SJCRH30 (cell line): ENCODE data around the gene OR4D1. TPM values are rescaled to one million over a fixed set of nuclear protein-coding genes. Genes with fewer than 3 reads are reported as not detected.
A peak's percentile ranks its signal among the peaks of the same experiment; 100 is the strongest.
"Not testable (repeated sequence)": the region's sequence is repeated elsewhere in the genome, so short reads cannot be mapped to it uniquely, and the experiment has no call there.

Source experiments
- DNase-seq, 2 experiments: peaks; one replicate each; pipeline ENCODE4 v3.0.0-alpha.2; 2015 to 2020
- H3K27ac ChIP-seq: fragments of 250-450 bp; sonication (Bioruptor Pico); 2 replicates; pipeline ENCODE4 v1.5.1; 2020; ENCODE audit warnings: mild to moderate bottlenecking, moderate library complexity
- H3K27me3 ChIP-seq: fragments of 250-450 bp; sonication (Bioruptor Pico); 2 replicates; pipeline ENCODE4 v1.5.1; 2020; ENCODE audit warnings: mild to moderate bottlenecking, moderate library complexity
- H3K36me3 ChIP-seq: fragments of 250-450 bp; sonication (Bioruptor Pico); 2 replicates; pipeline ENCODE4 v1.5.1; 2020; ENCODE audit warnings: mild to moderate bottlenecking, moderate library complexity
- H3K4me1 ChIP-seq: fragments of 250-450 bp; sonication (Bioruptor Pico); 2 replicates; pipeline ENCODE4 v1.5.1; 2020; ENCODE audit warnings: mild to moderate bottlenecking, moderate library complexity
- H3K4me3 ChIP-seq: fragments of 250-450 bp; sonication (Bioruptor Pico); 2 replicates; pipeline ENCODE4 v1.5.1; 2020; ENCODE audit warnings: mild to moderate bottlenecking, moderate library complexity
- H3K9me3 ChIP-seq: fragments of 250-450 bp; sonication (Bioruptor Pico); replicated peaks from 2 replicates; pipeline ENCODE4 v1.5.1; 2020; ENCODE audit warnings: mild to moderate bottlenecking, moderate library complexity
- total RNA-seq: library from RNA; depleted of rRNA; stranded (reverse); fragments of >200 nt; shearing (Covaris generic); gene quantifications from 2 replicates; pipeline ENCODE4 v1.2.3, GENCODE V29; 2014; rRNA removed

The OR4D1 gene
- not detected in 2 replicates for total RNA-seq

GRCh38 chr17:58147930-58148434, at the start of gene OR4D1:
OR4D1 (plus strand) TSS chr17:58148384; CDS start chr17:58155154, 6,770 bp downstream.
- Histone ChIP-seq H3K27ac (no peak within 1 kb of the TSS), H3K4me3 (no peak within 1 kb of the TSS), H3K27me3 (no peaks in the 10 kb centered on the region), H3K36me3 (no peaks in the 10 kb centered on the region), H3K4me1 (no peaks in the 10 kb centered on the region), H3K9me3 (peaks cover 5% of the 10 kb centered on the region)
- DNase-seq: no peak

- Histone ChIP-seq H3K27ac (no peak overlapping the region), H3K36me3 (no peaks in the 10 kb centered on the region), H3K4me3 (no peak overlapping the region), H3K27me3 (no peaks in the 10 kb centered on the region), H3K9me3 (no peaks in the 10 kb centered on the region), H3K4me1 (no peaks in the 10 kb centered on the region)
- DNase-seq: no peak
Measured at GRCh38 chr17:58100506-58100905, 47.7 kb upstream of the OR4D1 start.

- not testable (repeated sequence) for H3K27ac ChIP-seq, H3K9me3 ChIP-seq, H3K4me3 ChIP-seq, H3K27me3 ChIP-seq, H3K4me1 ChIP-seq, H3K36me3 ChIP-seq, DNase-seq
Measured at GRCh38 chr17:58101898-58102297, 46.3 kb upstream of the OR4D1 start.

GRCh38 chr17:58105093-58105492, 43.1 kb upstream of the OR4D1 start:
- Histone ChIP-seq H3K4me3 (no peak overlapping the region), H3K27me3 (no peaks in the 10 kb centered on the region), H3K36me3 (no peaks in the 10 kb centered on the region), H3K9me3 (no peaks in the 10 kb centered on the region), H3K27ac (no peak overlapping the region), H3K4me1 (no peaks in the 10 kb centered on the region)
- no peak for DNase-seq

- H3K36me3 ChIP-seq: no peaks in the 10 kb centered on the region
- no peaks in the 10 kb centered on the region for H3K4me1 ChIP-seq
- H3K4me3 ChIP-seq: no peak overlapping the region
- no peak overlapping the region for H3K27ac ChIP-seq
- no peaks in the 10 kb centered on the region for H3K27me3 ChIP-seq
- no peak for DNase-seq
- no peaks in the 10 kb centered on the region for H3K9me3 ChIP-seq
Measured at GRCh38 chr17:58107306-58107705, 40.9 kb upstream of the OR4D1 start.

GRCh38 chr17:58109197-58109596, 39.0 kb upstream of the OR4D1 start:
- H3K9me3 ChIP-seq: no peaks in the 10 kb centered on the region
- peak in 1 of 2 experiments; percentile 19 for DNase-seq
- H3K4me3 ChIP-seq: no peak overlapping the region
- no peaks in the 10 kb centered on the region for H3K4me1 ChIP-seq
- H3K27ac ChIP-seq: no peak overlapping the region
- H3K36me3 ChIP-seq: no peaks in the 10 kb centered on the region
- H3K27me3 ChIP-seq: no peaks in the 10 kb centered on the region

- Histone ChIP-seq H3K27ac (no peak overlapping the region), H3K4me3 (no peak overlapping the region), H3K36me3 (no peaks in the 10 kb centered on the region), H3K9me3 (no peaks in the 10 kb centered on the region), H3K27me3 (no peaks in the 10 kb centered on the region), H3K4me1 (no peaks in the 10 kb centered on the region)
- no peak for DNase-seq
Measured at GRCh38 chr17:58110012-58110411, 38.2 kb upstream of the OR4D1 start.

GRCh38 chr17:58111676-58112075, 36.5 kb upstream of the OR4D1 start:
- Histone ChIP-seq H3K9me3 (no peaks in the 10 kb centered on the region), H3K27me3 (no peaks in the 10 kb centered on the region), H3K4me3 (no peak overlapping the region), H3K27ac (no peak overlapping the region), H3K4me1 (no peaks in the 10 kb centered on the region), H3K36me3 (no peaks in the 10 kb centered on the region)
- no peak for DNase-seq

- Histone ChIP-seq H3K4me1 (no peaks in the 10 kb centered on the region), H3K27me3 (no peaks in the 10 kb centered on the region), H3K9me3 (no peaks in the 10 kb centered on the region), H3K27ac (no peak overlapping the region), H3K4me3 (no peak overlapping the region), H3K36me3 (no peaks in the 10 kb centered on the region)
- peak; percentile 62 to 84 for DNase-seq
Measured at GRCh38 chr17:58112970-58113631, 35.1 kb upstream of the OR4D1 start.

GRCh38 chr17:58113947-58114346, 34.2 kb upstream of the OR4D1 start:
- DNase-seq: no peak
- no peaks in the 10 kb centered on the region for H3K9me3 ChIP-seq
- no peaks in the 10 kb centered on the region for H3K4me1 ChIP-seq
- no peaks in the 10 kb centered on the region for H3K27me3 ChIP-seq
- no peak overlapping the region for H3K27ac ChIP-seq
- H3K36me3 ChIP-seq: no peaks in the 10 kb centered on the region
- H3K4me3 ChIP-seq: no peak overlapping the region

GRCh38 chr17:58117382-58117781, 30.8 kb upstream of the OR4D1 start:
- no peaks in the 10 kb centered on the region for H3K36me3 ChIP-seq
- no peaks in the 10 kb centered on the region for H3K9me3 ChIP-seq
- no peak overlapping the region for H3K4me3 ChIP-seq
- H3K4me1 ChIP-seq: no peaks in the 10 kb centered on the region
- H3K27ac ChIP-seq: no peak overlapping the region
- H3K27me3 ChIP-seq: no peaks in the 10 kb centered on the region
- no peak for DNase-seq

- DNase-seq: no peak
- H3K36me3 ChIP-seq: no peaks in the 10 kb centered on the region
Measured at GRCh38 chr17:58119491-58119890, 28.7 kb upstream of the OR4D1 start.

GRCh38 chr17:58120195-58120822, 27.9 kb upstream of the OR4D1 start:
- H3K27me3 ChIP-seq: no peaks in the 10 kb centered on the region; the same call in 1 of the 2 replicates
- H3K9me3 ChIP-seq: no peaks in the 10 kb centered on the region
- H3K4me1 ChIP-seq: no peaks in the 10 kb centered on the region
- peak; percentile 52 to 82 for DNase-seq
- no peak overlapping the region for H3K27ac ChIP-seq
- no peaks in the 10 kb centered on the region for H3K36me3 ChIP-seq
- H3K4me3 ChIP-seq: no peak overlapping the region

More at GRCh38 chr17:58119491-58119890, 28.7 kb upstream of the OR4D1 start:
- Histone ChIP-seq H3K4me3 (no peak overlapping the region), H3K9me3 (no peaks in the 10 kb centered on the region), H3K27me3 (no peaks in the 10 kb centered on the region; the same call in 1 of the 2 replicates), H3K27ac (no peak overlapping the region), H3K4me1 (no peaks in the 10 kb centered on the region)

GRCh38 chr17:58121925-58122324, 26.3 kb upstream of the OR4D1 start:
- H3K27me3 ChIP-seq: no peaks in the 10 kb centered on the region; the same call in 1 of the 2 replicates
- H3K27ac ChIP-seq: no peak overlapping the region
- peak in 1 of 2 experiments; percentile 44 for DNase-seq
- no peak overlapping the region for H3K4me3 ChIP-seq
- H3K36me3 ChIP-seq: no peaks in the 10 kb centered on the region
- no peaks in the 10 kb centered on the region for H3K4me1 ChIP-seq
- no peaks in the 10 kb centered on the region for H3K9me3 ChIP-seq

GRCh38 chr17:58127846-58128245, 20.3 kb upstream of the OR4D1 start:
- Histone ChIP-seq H3K27me3 (no peaks in the 10 kb centered on the region; the same call in 1 of the 2 replicates), H3K27ac (no peak overlapping the region), H3K4me1 (no peaks in the 10 kb centered on the region), H3K4me3 (no peak overlapping the region), H3K9me3 (no peaks in the 10 kb centered on the region), H3K36me3 (no peaks in the 10 kb centered on the region)
- DNase-seq: no peak
